LNCAP (cell line): Measurements from ENCODE around the gene PPP5C.

Experiments
- CTCF ChIP-seq: fragments of 450-650 bp; IDR thresholded peaks from 2 replicates; pipeline ENCODE4 v1.5.1; 2017; ENCODE audit warnings: mild to moderate bottlenecking

PPP5C gene

GRCh38 chr19:46386996-46387712 is 40.3 kb downstream of the PPP5C start:
- no peak for TF ChIP-seq CTCF

GRCh38 chr19:46387713-46388130 is 40.8 kb downstream of the PPP5C start:
- no peak for TF ChIP-seq CTCF

GRCh38 chr19:46388311-46389095 is 41.6 kb downstream of the PPP5C start:
- no peak for TF ChIP-seq CTCF

GRCh38 chr19:46390121-46390858 is 43.4 kb downstream of the PPP5C start:
- no peak for TF ChIP-seq CTCF

- TF ChIP-seq CTCF, result no peak
These were observed 44.0 kb downstream of the PPP5C start for GRCh38 chr19:46390866-46391265.

GRCh38 chr19:46391296-46392251 is 44.7 kb downstream of the PPP5C start:
- TF ChIP-seq CTCF, result no peak
